KMS-11 (cell line): Measurements from ENCODE around the gene PRDM2.
"Not testable (repeated sequence)": the region's sequence is repeated elsewhere in the genome, so short reads cannot be mapped to it uniquely, and the experiment has no call there.

Source experiments
- H2AFZ ChIP-seq: fragments of 200-600 bp; sonication (generic); 2 replicates; pipeline ENCODE4 v1.6.1; 2016; ENCODE audit warnings: antibody characterized with exemption, mixed run types, low read depth
- H3K27ac ChIP-seq: fragments of 200-600 bp; sonication (generic); 2 replicates; pipeline ENCODE4 v1.6.1; 2016; ENCODE audit warnings: mild to moderate bottlenecking, mixed run types
- H3K27me3 ChIP-seq: fragments of 200-600 bp; sonication (generic); 2 replicates; pipeline ENCODE4 v1.6.1; 2017; ENCODE audit warnings: mild to moderate bottlenecking, low read depth, mixed run types, moderate library complexity; ENCODE audit not compliant: insufficient read depth
- H3K36me3 ChIP-seq: fragments of 200-600 bp; sonication (generic); 2 replicates; pipeline ENCODE4 v1.6.1; 2017; ENCODE audit warnings: mild to moderate bottlenecking, mixed run types; ENCODE audit not compliant: insufficient read depth
- H3K4me1 ChIP-seq: fragments of 200-600 bp; sonication (generic); 2 replicates; pipeline ENCODE4 v1.6.1; 2016; ENCODE audit warnings: mild to moderate bottlenecking, low read depth, mixed run types; ENCODE audit not compliant: poor library complexity, severe bottlenecking
- H3K4me2 ChIP-seq: fragments of 200-600 bp; sonication (generic); 2 replicates; pipeline ENCODE4 v1.7.0; 2016; ENCODE audit warnings: mild to moderate bottlenecking, mixed run types
- H3K4me3 ChIP-seq: fragments of 200-600 bp; sonication (generic); IDR thresholded peaks from 2 replicates; pipeline ENCODE4 v1.6.1; 2017; ENCODE audit warnings: low read depth, low read length, mixed read lengths; ENCODE audit not compliant: insufficient read depth
- H3K79me2 ChIP-seq: fragments of 200-600 bp; sonication (generic); 2 replicates; pipeline ENCODE4 v1.6.1; 2016; ENCODE audit warnings: low read depth, mixed run types; ENCODE audit not compliant: insufficient read depth
- H3K9ac ChIP-seq: fragments of 200-600 bp; sonication (generic); 2 replicates; pipeline ENCODE4 v1.6.1; 2016; ENCODE audit warnings: mild to moderate bottlenecking, mixed run types
- H4K20me1 ChIP-seq: fragments of 200-600 bp; sonication (generic); 2 replicates; pipeline ENCODE4 v1.6.1; 2016; ENCODE audit warnings: mild to moderate bottlenecking, mixed run types; ENCODE audit not compliant: insufficient read depth
- CTCF ChIP-seq: fragments of 200-600 bp; sonication (generic); conservative IDR thresholded peaks from 2 replicates; pipeline ENCODE4 v1.6.1; 2017; ENCODE audit warnings: low read depth, mild to moderate bottlenecking, antibody characterized with exemption, low read length, moderate library complexity, mixed read lengths

Gene PRDM2

GRCh38 chr1:13708380-13708982 lies 8.5 kb downstream of the PRDM2 start:
- no peaks in the 10 kb centered on the region for H3K27me3 ChIP-seq
- TF ChIP-seq CTCF: no peak
- no peaks in the 10 kb centered on the region for H4K20me1 ChIP-seq
- H3K27ac ChIP-seq: no peak overlapping the region
- H3K79me2 ChIP-seq: peaks cover 77% of the 10 kb centered on the region
- no peak overlapping the region for H3K9ac ChIP-seq
- H3K4me2 ChIP-seq: no peak overlapping the region
- no peak overlapping the region for H3K4me3 ChIP-seq
- H3K36me3 ChIP-seq: no peaks in the 10 kb centered on the region
- H2AFZ ChIP-seq: no peak overlapping the region
- H3K4me1 ChIP-seq: peaks cover 20% of the 10 kb centered on the region

- no peak for TF ChIP-seq CTCF
- Histone ChIP-seq H3K36me3 (no peaks in the 10 kb centered on the region), H3K79me2 (peaks cover 65% of the 10 kb centered on the region), H3K4me2 (no peak overlapping the region), H3K4me3 (no peak overlapping the region), H3K27ac (no peak overlapping the region), H3K9ac (no peak overlapping the region), H4K20me1 (no peaks in the 10 kb centered on the region), H3K27me3 (no peaks in the 10 kb centered on the region), H2AFZ (no peak overlapping the region), H3K4me1 (peaks cover 4% of the 10 kb centered on the region)
These were observed 10.1 kb downstream of the PRDM2 start for GRCh38 chr1:13710086-13710485.

GRCh38 chr1:13714851-13715250 lies 14.9 kb downstream of the PRDM2 start:
- Histone ChIP-seq H3K27me3 (no peaks in the 10 kb centered on the region), H3K79me2 (peaks cover 38% of the 10 kb centered on the region; the same call in 1 of the 2 replicates), H3K36me3 (no peaks in the 10 kb centered on the region), H2AFZ (no peak overlapping the region), H3K9ac (no peak overlapping the region), H4K20me1 (no peaks in the 10 kb centered on the region), H3K4me3 (no peak overlapping the region), H3K4me1 (no peaks in the 10 kb centered on the region), H3K27ac (no peak overlapping the region), H3K4me2 (no peak overlapping the region)
- 0 out of 2 replicates have a peak, but pooled peaks have one; percentile 26 for TF ChIP-seq CTCF

GRCh38 chr1:13715616-13716287 lies 15.8 kb downstream of the PRDM2 start:
- H3K79me2 ChIP-seq: peaks cover 29% of the 10 kb centered on the region; the same call in 1 of the 2 replicates
- H3K9ac ChIP-seq, H3K4me1 ChIP-seq, H3K36me3 ChIP-seq, H3K27me3 ChIP-seq, H3K27ac ChIP-seq, H3K4me2 ChIP-seq, H4K20me1 ChIP-seq, H3K4me3 ChIP-seq, H2AFZ ChIP-seq: not testable (repeated sequence)

GRCh38 chr1:13722808-13723360 lies 22.9 kb downstream of the PRDM2 start:
- Histone ChIP-seq H3K79me2 (peaks cover 14% of the 10 kb centered on the region; the same call in 1 of the 2 replicates), H3K9ac (no peak overlapping the region), H3K4me1 (peaks cover 13% of the 10 kb centered on the region), H2AFZ (no peak overlapping the region), H3K27ac (no peak overlapping the region), H3K27me3 (no peaks in the 10 kb centered on the region), H3K4me2 (no peak overlapping the region), H4K20me1 (no peaks in the 10 kb centered on the region), H3K36me3 (no peaks in the 10 kb centered on the region), H3K4me3 (no peak overlapping the region)
- TF ChIP-seq CTCF: no peak
